ENCODE data around the gene BTBD16. TPM values are rescaled to one million over a fixed set of nuclear protein-coding genes. Genes with fewer than 3 reads are reported as not detected.

The BTBD16 gene
- total and polyA plus RNA-seq, 2 of the 13 experiments (the other 11 are each of a cell fraction or from before 2014, with no cell fraction given) = 5.0 to 11.9 TPM

- no peak; the same call in 1 of the 2 replicates for TF ChIP-seq ARID4A (CRISPR knock-in tag; IDR thresholded peaks at IDR 0.05; ENCODE audit: borderline replicate concordance)
- peak; percentile 32; the same call in 1 of the 2 replicates for TF ChIP-seq MYC (CRISPR knock-in tag; IDR thresholded peaks at IDR 0.05; ENCODE audit: borderline replicate concordance)
- 0 out of 2 replicates have a peak, but pooled peaks have one; percentile 41 for TF ChIP-seq ZFP1 (CRISPR knock-in tag; IDR thresholded peaks at IDR 0.05)
- TF ChIP-seq ZNF335 (CRISPR knock-in tag; IDR thresholded peaks at IDR 0.05) = no peak; the same call in 1 of the 2 replicates
- TF ChIP-seq KLF16 (CRISPR knock-in tag; IDR thresholded peaks at IDR 0.05) = peak in 1 of 2 experiments; percentile 55; a peak in 2 of 4 replicates
- TF ChIP-seq ZNF761 (CRISPR knock-in tag; conservative IDR thresholded peaks at IDR 0.05) = no peak
- TF ChIP-seq SOX13 (IDR thresholded peaks at IDR 0.05) = no peak; the same call in 1 of the 2 replicates
- TF ChIP-seq SOX13 (CRISPR knock-in tag; conservative IDR thresholded peaks at IDR 0.05 in 1 of 2, IDR thresholded peaks at IDR 0.05 in 1 of 2) = peak in 1 of 2 experiments; percentile 86; a peak in 2 of 4 replicates
- peak; percentile 36; the same call in 1 of the 2 replicates for TF ChIP-seq NFIC (IDR thresholded peaks at IDR 0.05; ENCODE audit: low read length)
- TF ChIP-seq REST (IDR thresholded peaks at IDR 0.05; ENCODE audit: borderline replicate concordance in 1 of 2, low read depth in 1 of 2, low read length in 2 of 2) = peak in 1 of 2 experiments; percentile 44; a peak in 1 of 4 replicates
- peak; percentile 77; the same call in 1 of the 2 replicates for TF ChIP-seq ZNF292 (CRISPR knock-in tag; IDR thresholded peaks at IDR 0.05; ENCODE audit: borderline replicate concordance, low read depth)
- no peak for TF ChIP-seq MLLT10 (CRISPR knock-in tag; IDR thresholded peaks at IDR 0.05)
- TF ChIP-seq HNRNPUL1 (IDR thresholded peaks at IDR 0.05; ENCODE audit: low read depth, low read length) = no peak; the same call in 1 of the 2 replicates
- TF ChIP-seq MAFF (IDR thresholded peaks at IDR 0.05; ENCODE audit: low read depth, low read length) = 0 out of 2 replicates have a peak, but pooled peaks have one; percentile 21
- no peak for TF ChIP-seq CBFB (CRISPR knock-in tag; IDR thresholded peaks at IDR 0.05)
- TF ChIP-seq CREB1 (IDR thresholded peaks at IDR 0.05) = no peak
- peak; percentile 42 for TF ChIP-seq CREB1 (CRISPR knock-in tag; IDR thresholded peaks at IDR 0.05)
- TF ChIP-seq TMF1 (CRISPR knock-in tag; IDR thresholded peaks at IDR 0.05; ENCODE audit: low read depth) = no peak
- TF ChIP-seq KLF11 (CRISPR knock-in tag; IDR thresholded peaks at IDR 0.05) = no peak
- no peak for TF ChIP-seq E2F5 (CRISPR knock-in tag; conservative IDR thresholded peaks at IDR 0.05)
- TF ChIP-seq ZFY (CRISPR knock-in tag; IDR thresholded peaks at IDR 0.05) = no peak
- TF ChIP-seq CEBPG (CRISPR knock-in tag; IDR thresholded peaks at IDR 0.05) = peak; percentile 27; the same call in 1 of the 2 replicates
Measured at GRCh38 chr10:122331615-122332446, 60.7 kb downstream of the BTBD16 start (continued).

Data from HepG2 (cell line).